Endodermal cell (in vitro differentiated cells): ENCODE measurements around the gene FAM168A. TPM values are rescaled to one million over a fixed set of nuclear protein-coding genes. Genes with fewer than 3 reads are reported as not detected.

Source experiments
- DNase-seq: peaks from one replicate; pipeline ENCODE4 v3.0.0-alpha.2; 2017
- H3K27ac ChIP-seq: 2 replicates; pipeline ENCODE4 v1.5.1; 2013; ENCODE audit warnings: mild to moderate bottlenecking, low read depth, low read length, moderate library complexity
- H3K27me3 ChIP-seq: 2 replicates; pipeline ENCODE4 v1.6.1; 2013; ENCODE audit warnings: mild to moderate bottlenecking, low read length, moderate library complexity; ENCODE audit not compliant: insufficient read depth, control insufficient read depth, poor library complexity, severe bottlenecking
- H3K36me3 ChIP-seq: 2 replicates; pipeline ENCODE4 v1.7.0; 2013; ENCODE audit warnings: mild to moderate bottlenecking, low read length, moderate library complexity; ENCODE audit not compliant: control insufficient read depth, insufficient read depth
- H3K4me1 ChIP-seq: one replicate; pipeline ENCODE4 v1.7.0; 2013; ENCODE audit warnings: low read length; ENCODE audit not compliant: control insufficient read depth, insufficient read depth
- H3K4me3 ChIP-seq: 2 replicates; pipeline ENCODE4 v1.5.1; 2013; ENCODE audit warnings: mild to moderate bottlenecking, low read length, moderate library complexity
- H3K9ac ChIP-seq: 2 replicates; pipeline ENCODE4 v1.6.1; 2013; ENCODE audit warnings: mild to moderate bottlenecking, low read length, moderate library complexity; ENCODE audit not compliant: poor library complexity, severe bottlenecking; ENCODE audit errors: extremely low read depth
- H3K9me3 ChIP-seq: 2 replicates; pipeline ENCODE4 v1.6.1; 2013; ENCODE audit warnings: mild to moderate bottlenecking, low read length, moderate library complexity; ENCODE audit not compliant: control insufficient read depth
- H3K27ac Mint-ChIP-seq: 2 replicates; pipeline ENCODE4 v1.8.0; 2020; ENCODE audit warnings: mixed read lengths
- H3K27me3 Mint-ChIP-seq: 2 replicates; pipeline ENCODE4 v1.8.0; 2021; ENCODE audit warnings: mild to moderate bottlenecking, mixed read lengths; ENCODE audit not compliant: insufficient read depth
- H3K36me3 Mint-ChIP-seq: 2 replicates; pipeline ENCODE4 v1.8.0; 2020; ENCODE audit warnings: low read depth, mixed read lengths
- H3K4me1 Mint-ChIP-seq: 2 replicates; pipeline ENCODE4 v1.8.0; 2020; ENCODE audit warnings: mixed read lengths
- H3K4me3 Mint-ChIP-seq: 2 replicates; pipeline ENCODE4 v1.8.0; 2020; ENCODE audit warnings: mild to moderate bottlenecking, moderate library complexity, mixed read lengths
- H3K9me3 Mint-ChIP-seq: 2 replicates; pipeline ENCODE4 v1.8.0; 2020; ENCODE audit warnings: mild to moderate bottlenecking, mixed read lengths
- CTCF ChIP-seq: fragments of 200-600 bp; sonication (generic); conservative IDR thresholded peaks from 2 replicates; pipeline ENCODE4 v1.5.0; 2021; ENCODE audit warnings: antibody characterized with exemption, mild to moderate bottlenecking
- WGBS, 2 experiments: methylation state at CpG; one replicate each; pipeline versions ENCODE4 v1.1.5 to v1.1.7; 2013; ENCODE audit warnings: missing lambda C conversion rate in 2 of 2, mixed read lengths in 1 of 2; ENCODE audit not compliant: insufficient coverage in 1 of 2, insufficient read length in 1 of 2; 5-methylcytosine and 5-hydroxymethylcytosine counted together
- total RNA-seq, 2 donors: library from RNA; stranded (reverse); fragmentation: NEBNext Ultra II Directional in 1 of 2; extraction: Animal tissue kit (Norgen Biotek cat#: 25700) in 1 of 2; gene quantifications; 2 replicates in 1 of 2; 3 replicates in 1 of 2; pipeline ENCODE4 v1.2.1, GENCODE V29; 2021

Gene FAM168A
- total RNA-seq, 2 donors from 2014 or later = 27.4 to 31.6 TPM

- H3K4me1 ChIP-seq = no peaks in the 10 kb centered on the region
- peaks cover 6% of the 10 kb centered on the region for H3K36me3 Mint-ChIP-seq
Observed at GRCh38 chr11:73518195-73518594, 79.7 kb downstream of the FAM168A start.

GRCh38 chr11:73516080-73516479, 81.8 kb downstream of the FAM168A start:
- Mint-ChIP-seq H3K9me3 (no peaks in the 10 kb centered on the region), H3K4me3 (no peak overlapping the region), H3K27me3 (no peaks in the 10 kb centered on the region), H3K36me3 (peaks cover 1% of the 10 kb centered on the region), H3K4me1 (peaks cover 4% of the 10 kb centered on the region), H3K27ac (no peak overlapping the region)
- TF ChIP-seq CTCF = no peak
- Histone ChIP-seq H3K27me3 (no peaks in the 10 kb centered on the region), H3K27ac (no peak overlapping the region), H3K4me3 (no peak overlapping the region), H3K4me1 (no peaks in the 10 kb centered on the region), H3K9me3 (no peaks in the 10 kb centered on the region), H3K9ac (no peak overlapping the region), H3K36me3 (no peaks in the 10 kb centered on the region)
- DNase-seq = no peak

More at GRCh38 chr11:73518195-73518594, 79.7 kb downstream of the FAM168A start:
- H3K9ac ChIP-seq = no peak overlapping the region
- Mint-ChIP-seq H3K27ac (no peak overlapping the region), H3K4me3 (no peak overlapping the region), H3K9me3 (peaks cover 9% of the 10 kb centered on the region), H3K27me3 (no peaks in the 10 kb centered on the region), H3K4me1 (peaks cover 13% of the 10 kb centered on the region)
- 94% methylated on average over 1 of the region's 1 CpG; no CpG with 5 or more reads in 1 of the 2 experiments for WGBS, 2 experiments
- no peaks in the 10 kb centered on the region for H3K27me3 ChIP-seq
- no peak for TF ChIP-seq CTCF
- no peaks in the 10 kb centered on the region for H3K36me3 ChIP-seq
- H3K9me3 ChIP-seq = peaks cover under 1% of the 10 kb centered on the region
- H3K27ac ChIP-seq = no peak overlapping the region
- DNase-seq = no peak
- H3K4me3 ChIP-seq = no peak overlapping the region

- Mint-ChIP-seq H3K9me3 (no peaks in the 10 kb centered on the region), H3K4me3 (no peak overlapping the region), H3K27me3 (no peaks in the 10 kb centered on the region), H3K36me3 (peaks cover 1% of the 10 kb centered on the region), H3K27ac (no peak overlapping the region), H3K4me1 (peaks cover 6% of the 10 kb centered on the region)
- no peak overlapping the region for H3K9ac ChIP-seq
- DNase-seq = no peak
- H3K27me3 ChIP-seq = no peaks in the 10 kb centered on the region
- 83 to 100% methylated on average over 2 of the region's 2 CpGs for WGBS, 2 experiments
- no peak overlapping the region for H3K27ac ChIP-seq
- H3K4me3 ChIP-seq = no peak overlapping the region
- no peak for TF ChIP-seq CTCF
- no peaks in the 10 kb centered on the region for H3K9me3 ChIP-seq
- no peaks in the 10 kb centered on the region for H3K4me1 ChIP-seq
- no peaks in the 10 kb centered on the region for H3K36me3 ChIP-seq
Observed at GRCh38 chr11:73513707-73514106, 84.2 kb downstream of the FAM168A start.
